GM19467 (cell line): ENCODE measurements around the gene TRAFD1.

Source experiments
- ATAC-seq: cut with Tn5 transposase; IDR thresholded peaks from one replicate; pipeline ENCODE4 v1.9.1; 2021; ENCODE audit warnings: mild to moderate bottlenecking, moderate library complexity; ENCODE audit not compliant: unreplicated experiment

Gene TRAFD1

GRCh38 chr12:112175361-112176155 lies 50.2 kb downstream of the TRAFD1 start:
- no peak for ATAC-seq

GRCh38 chr12:112176321-112177010 lies 51.1 kb downstream of the TRAFD1 start:
- no peak for ATAC-seq

- ATAC-seq: no peak
Observed at GRCh38 chr12:112178796-112179195, 53.4 kb downstream of the TRAFD1 start.

- ATAC-seq: no peak
Observed at GRCh38 chr12:112179341-112179740, 54.0 kb downstream of the TRAFD1 start.

- no peak for ATAC-seq
Observed at GRCh38 chr12:112179916-112180315, 54.6 kb downstream of the TRAFD1 start.

- no peak for ATAC-seq
Observed at GRCh38 chr12:112180422-112180821, 55.1 kb downstream of the TRAFD1 start.

- no peak for ATAC-seq
Observed at GRCh38 chr12:112182499-112182898, 57.1 kb downstream of the TRAFD1 start.

- ATAC-seq: no peak
Observed at GRCh38 chr12:112183141-112184021, 58.0 kb downstream of the TRAFD1 start.

GRCh38 chr12:112184056-112184887 lies 58.9 kb downstream of the TRAFD1 start:
- ATAC-seq: no peak

GRCh38 chr12:112185093-112185923 lies 59.9 kb downstream of the TRAFD1 start:
- ATAC-seq: no peak

GRCh38 chr12:112188130-112188830 lies 62.9 kb downstream of the TRAFD1 start:
- no peak for ATAC-seq

GRCh38 chr12:112190231-112191025 lies 65.1 kb downstream of the TRAFD1 start:
- ATAC-seq: no peak

- no peak for ATAC-seq
Observed at GRCh38 chr12:112191201-112191600, 65.8 kb downstream of the TRAFD1 start.

GRCh38 chr12:112191840-112192321 lies 66.5 kb downstream of the TRAFD1 start:
- ATAC-seq: no peak

GRCh38 chr12:112192475-112192874 lies 67.1 kb downstream of the TRAFD1 start:
- ATAC-seq: no peak

GRCh38 chr12:112194601-112195247 lies 69.4 kb downstream of the TRAFD1 start:
- no peak for ATAC-seq

GRCh38 chr12:112196196-112196875 lies 71.0 kb downstream of the TRAFD1 start:
- ATAC-seq: no peak
